HG03354 (cell line): ENCODE data around the gene C16orf96.

Experiments used
- ATAC-seq: cut with Tn5 transposase; IDR thresholded peaks from one replicate; pipeline ENCODE4 v1.9.1; 2021; ENCODE audit warnings: mild to moderate bottlenecking; ENCODE audit not compliant: unreplicated experiment, poor library complexity, severe bottlenecking

C16orf96 gene

DNA sequence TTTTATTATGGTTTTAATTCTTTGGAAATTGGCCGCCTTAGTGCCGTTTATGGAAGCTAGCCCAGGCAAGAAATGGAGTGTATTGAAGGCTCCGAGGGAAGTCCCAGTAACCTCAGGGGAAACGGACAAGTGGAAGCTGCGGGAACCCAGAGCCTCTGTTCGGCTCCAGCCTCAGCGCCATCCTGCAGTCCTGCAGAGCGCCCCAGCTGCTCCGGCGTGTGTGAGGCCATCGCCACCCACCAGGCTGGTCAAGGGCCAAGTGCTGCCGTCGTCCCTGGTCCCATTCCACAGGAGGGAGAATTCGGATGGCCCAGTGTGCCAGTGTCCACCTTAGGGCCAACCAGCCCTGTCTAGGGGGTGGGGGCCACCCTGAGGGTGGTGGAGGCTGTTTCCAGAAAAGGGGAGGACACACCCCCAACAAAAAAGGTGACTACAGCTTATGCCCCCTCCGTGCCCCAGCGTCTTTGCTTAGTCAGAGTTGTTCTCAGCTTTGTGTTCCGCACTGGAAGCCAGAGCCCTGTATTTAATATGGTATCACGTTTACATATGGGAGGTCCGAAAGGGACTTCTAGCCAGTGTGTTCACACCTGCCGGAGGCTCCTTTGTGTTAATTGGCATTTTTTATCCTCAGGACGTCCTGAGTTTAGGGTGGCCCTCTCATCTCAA, 81.5 kb downstream of the C16orf96 start:
- no peak for ATAC-seq

DNA sequence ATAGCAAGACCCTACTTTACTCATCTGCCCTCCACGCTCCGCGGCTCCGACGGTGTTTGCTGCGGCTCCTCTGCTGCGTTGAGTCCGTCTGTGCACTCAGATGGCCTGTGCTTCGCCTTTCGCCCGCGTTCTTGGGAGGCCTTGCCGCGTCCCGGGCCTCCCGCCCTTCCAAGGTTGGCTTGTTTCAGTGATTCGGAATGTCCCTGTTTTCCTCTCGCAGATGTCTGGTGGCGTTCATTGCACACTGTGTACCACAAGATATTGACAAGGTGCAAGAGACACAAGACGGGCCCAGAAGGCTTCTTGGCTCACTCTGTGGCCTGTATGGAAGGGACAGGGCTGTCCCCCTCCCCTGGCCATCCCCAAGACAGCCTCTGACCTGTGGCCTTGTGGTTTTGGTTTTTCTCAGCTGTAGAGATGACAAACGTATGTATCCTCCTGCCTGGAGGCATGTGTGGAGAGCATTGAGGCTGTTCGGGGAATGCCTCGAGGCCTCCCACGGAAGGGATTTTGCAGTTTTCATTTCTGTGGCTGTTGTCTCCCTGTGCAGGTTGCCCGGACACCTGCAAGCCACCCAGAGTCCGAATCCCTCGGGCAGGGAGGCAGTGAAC, 83.9 kb downstream of the C16orf96 start:
- no peak for ATAC-seq

DNA sequence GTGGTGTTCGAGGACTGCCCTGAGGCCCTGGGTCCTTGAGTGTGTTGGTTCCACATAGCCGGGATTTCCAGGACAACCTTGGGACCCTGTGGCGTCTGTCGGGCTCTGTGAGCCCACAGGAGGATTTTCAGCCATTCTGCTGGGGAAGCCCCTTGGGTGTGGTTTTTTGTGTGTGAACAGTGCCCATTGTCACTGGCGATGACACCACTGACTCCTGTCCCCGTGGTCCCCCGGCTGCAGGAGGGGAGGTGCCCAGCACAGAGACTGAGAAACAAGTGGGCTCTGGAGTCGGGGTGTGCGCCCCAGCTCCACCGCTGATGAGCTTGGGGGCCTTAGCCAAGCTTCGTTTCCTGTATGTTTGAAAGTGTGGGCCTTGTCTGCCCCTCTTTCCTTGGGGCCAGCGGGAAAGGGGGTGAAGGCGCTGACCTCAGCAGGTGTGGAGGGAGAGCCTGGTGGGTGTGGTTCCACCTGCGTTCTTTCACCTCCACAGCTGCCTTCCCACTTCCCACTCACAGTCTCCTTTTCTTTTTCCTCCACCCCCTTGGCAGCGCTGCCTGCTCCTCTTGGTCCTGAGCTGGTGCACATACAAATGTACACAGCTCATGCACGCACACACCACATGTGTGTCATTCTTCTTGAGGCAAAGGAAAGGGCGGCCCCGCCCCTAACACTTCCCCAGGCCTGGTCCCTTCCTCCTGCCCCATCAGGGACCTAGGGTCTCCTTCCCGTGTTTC, 84.6 kb downstream of the C16orf96 start:
- ATAC-seq = no peak

DNA sequence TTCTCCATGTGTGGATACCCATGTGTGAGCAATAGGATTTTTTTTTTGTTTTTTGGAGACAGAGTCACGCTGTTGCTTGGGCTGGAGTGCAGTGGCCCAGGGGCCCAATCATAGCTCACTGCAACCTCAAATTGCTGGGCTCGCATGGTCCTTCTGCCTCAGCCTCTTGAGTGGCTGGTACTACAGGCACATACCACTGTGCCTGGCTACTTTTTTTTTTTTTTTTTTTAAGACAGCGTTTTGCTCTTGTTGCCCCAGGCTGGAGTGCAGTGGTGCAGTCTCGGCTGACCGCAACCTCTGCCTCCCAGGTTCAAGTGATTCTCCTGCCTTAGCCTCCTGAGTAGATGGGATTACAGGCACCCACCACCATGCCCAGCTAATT, 85.2 kb downstream of the C16orf96 start:
- no peak for ATAC-seq

DNA sequence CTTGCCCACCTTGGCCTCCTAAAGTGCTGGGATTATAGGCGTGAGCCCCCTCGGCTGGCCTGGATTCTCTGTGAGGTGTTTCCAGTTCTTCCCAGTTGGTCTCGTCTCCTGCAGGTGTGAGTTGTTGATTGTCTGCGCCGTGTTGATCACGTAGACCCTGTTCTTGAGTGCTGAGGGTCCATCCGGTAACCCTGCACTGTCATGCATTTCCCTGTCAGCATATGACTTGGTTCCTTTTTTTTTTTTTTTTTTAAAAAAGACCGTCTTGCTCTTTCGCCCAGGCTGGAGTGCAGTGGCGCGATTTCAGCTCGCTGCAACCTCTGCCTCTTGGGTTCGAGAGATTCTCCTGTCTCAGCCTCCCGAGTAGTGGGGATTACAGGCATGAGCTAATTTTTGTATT, 85.8 kb downstream of the C16orf96 start:
- no peak for ATAC-seq

DNA sequence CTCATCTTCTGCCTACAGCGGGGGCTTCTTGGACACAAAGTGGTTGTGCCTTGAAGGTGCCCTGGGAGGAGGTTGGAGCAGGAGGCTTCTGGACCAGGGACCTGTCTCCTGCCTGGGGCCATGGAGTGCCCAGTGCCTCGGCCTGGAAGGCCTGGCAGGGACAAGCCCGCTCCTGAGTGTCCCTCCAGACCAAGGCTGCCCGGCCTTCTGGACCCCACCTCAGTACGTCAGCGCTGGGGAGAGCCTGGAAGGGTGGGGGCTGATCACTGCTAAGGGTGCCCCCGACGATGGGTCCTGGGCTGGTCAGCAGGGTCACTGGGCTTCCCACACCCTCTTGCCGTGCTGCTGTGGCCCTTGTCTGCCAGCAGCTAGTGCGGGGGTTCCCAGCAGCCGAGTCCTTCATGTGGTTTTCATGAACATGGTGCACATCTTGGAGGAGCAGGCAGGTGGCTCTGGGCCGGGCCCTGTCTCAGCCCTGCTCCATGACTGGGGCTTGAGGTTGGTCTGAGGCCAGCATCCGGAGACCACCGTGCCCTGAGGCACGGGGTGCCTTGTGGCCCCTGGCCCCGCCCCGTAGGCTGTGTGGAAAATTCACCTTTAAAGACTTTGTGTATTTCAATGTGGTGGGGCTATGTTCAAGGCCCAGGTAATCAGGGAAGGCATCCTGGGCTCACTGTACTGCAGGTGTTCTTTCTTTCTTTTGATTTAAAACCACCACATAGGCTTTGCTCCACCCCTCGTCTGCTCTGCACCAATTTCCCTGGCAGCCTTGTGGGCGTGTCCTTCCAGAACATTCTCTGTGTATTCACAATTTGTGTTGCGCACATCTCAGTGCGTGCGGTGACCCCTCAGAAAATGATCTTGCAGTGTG, 90.9 kb downstream of the C16orf96 start:
- ATAC-seq = no peak

DNA sequence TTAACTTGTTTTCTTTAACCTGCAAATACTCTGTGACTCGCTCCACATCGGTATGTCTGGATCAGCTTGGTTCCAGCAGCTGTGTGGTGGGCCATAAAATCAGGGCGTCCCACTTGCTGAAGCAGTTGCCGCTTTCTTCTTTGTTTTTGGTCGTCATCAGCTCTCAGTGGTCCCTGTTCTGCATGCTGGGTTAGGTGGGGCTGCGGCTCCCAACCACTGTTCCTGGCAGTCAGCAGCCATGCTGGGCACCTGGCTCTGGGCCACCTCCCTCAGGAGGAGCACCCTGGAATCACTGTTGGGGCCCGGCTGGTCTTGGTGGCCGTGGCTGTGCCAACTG, 91.5 kb downstream of the C16orf96 start:
- no peak for ATAC-seq

DNA sequence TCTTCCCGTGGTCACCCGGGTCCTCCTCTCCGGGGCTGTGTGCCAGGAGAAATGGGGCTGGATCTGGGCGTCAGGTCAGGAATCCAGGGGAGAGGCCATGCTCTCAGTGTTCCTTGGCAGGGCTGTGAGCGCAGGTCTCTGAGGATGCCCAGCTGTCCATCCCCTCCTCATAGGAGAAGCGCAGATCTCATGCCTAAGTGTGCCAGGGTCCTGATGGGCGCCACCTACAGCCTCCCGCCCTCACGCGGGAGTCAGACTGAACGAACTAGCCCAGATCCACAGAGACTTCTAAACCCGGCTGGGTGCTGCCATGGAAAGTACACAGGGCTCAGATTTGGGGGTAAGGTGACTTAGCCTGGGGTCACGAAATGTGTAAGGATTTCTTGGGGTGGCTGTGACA, 92.8 kb downstream of the C16orf96 start:
- no peak for ATAC-seq

DNA sequence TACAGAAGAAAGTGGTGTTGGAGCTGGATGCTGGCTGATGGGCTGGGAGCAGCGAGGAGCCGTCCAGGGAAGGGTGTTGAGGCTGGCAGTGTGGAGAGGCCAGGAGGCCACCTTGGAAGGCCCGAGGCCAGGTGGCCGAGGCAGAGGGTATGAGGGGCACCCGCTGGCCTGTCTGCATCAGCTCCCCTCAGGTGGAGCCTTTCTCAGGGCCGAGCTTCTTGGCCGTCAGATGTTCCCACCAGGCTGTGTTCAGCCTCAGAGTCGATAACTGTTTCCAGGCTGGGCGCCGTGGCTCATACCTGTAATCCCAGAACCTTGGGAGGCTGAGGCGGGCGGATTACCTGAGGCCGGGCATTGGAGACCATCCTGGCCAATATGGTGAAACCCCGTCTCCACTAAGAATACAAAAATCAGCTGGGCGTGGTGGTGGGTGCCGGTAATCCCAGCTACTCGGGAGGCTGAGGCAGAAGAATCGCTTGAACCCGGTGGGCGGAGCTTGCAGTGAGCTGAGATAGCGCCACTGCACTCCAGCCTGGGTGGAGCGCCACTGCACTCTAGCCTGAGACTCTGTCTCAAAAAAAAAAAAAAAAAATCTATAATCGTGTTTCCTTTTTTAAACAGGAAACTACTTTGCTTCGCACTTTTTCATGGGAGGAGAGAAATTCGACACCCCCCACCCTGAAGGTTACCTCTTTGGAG, 93.8 kb downstream of the C16orf96 start:
- no peak for ATAC-seq
